Mucosa of stomach (tissue), 1 donor: ENCODE measurements around the gene OR4E1.
"Not testable (repeated sequence)": the region's sequence is repeated elsewhere in the genome, so short reads cannot be mapped to it uniquely, and the experiment has no call there.

Source experiments
- H3K27me3 ChIP-seq: one replicate; pipeline ENCODE4 v1.7.0; 2013; ENCODE audit warnings: mild to moderate bottlenecking, low read length; ENCODE audit not compliant: control insufficient read depth, insufficient read depth
- H3K36me3 ChIP-seq: one replicate; pipeline ENCODE4 v1.7.0; 2013; ENCODE audit warnings: low read length; ENCODE audit not compliant: control insufficient read depth, insufficient read depth
- H3K4me1 ChIP-seq: one replicate; pipeline ENCODE4 v1.7.0; 2013; ENCODE audit warnings: mild to moderate bottlenecking, low read length; ENCODE audit not compliant: control insufficient read depth, insufficient read depth
- H3K4me3 ChIP-seq: one replicate; pipeline ENCODE4 v1.7.0; 2013; ENCODE audit warnings: low read length
- H3K9ac ChIP-seq: one replicate; pipeline ENCODE4 v1.7.0; 2013; ENCODE audit warnings: mild to moderate bottlenecking, low read length, moderate library complexity
- H3K9me3 ChIP-seq: one replicate; pipeline ENCODE4 v1.7.0; 2013; ENCODE audit warnings: mild to moderate bottlenecking, low read length, moderate library complexity; ENCODE audit not compliant: control insufficient read depth
- donor health status: Pancreatic carcinoma.

Gene OR4E1

GRCh38 chr14:21643407-21643806 lies 30.2 kb downstream of the OR4E1 start:
- H3K27me3 ChIP-seq, result no peaks in the 10 kb centered on the region
- no peaks in the 10 kb centered on the region for H3K9me3 ChIP-seq
- no peak overlapping the region for H3K9ac ChIP-seq
- no peaks in the 10 kb centered on the region for H3K4me1 ChIP-seq
- no peaks in the 10 kb centered on the region for H3K36me3 ChIP-seq
- H3K4me3 ChIP-seq, result no peak overlapping the region

- Histone ChIP-seq H3K27me3 (no peaks in the 10 kb centered on the region), H3K9me3 (no peaks in the 10 kb centered on the region), H3K4me1 (no peaks in the 10 kb centered on the region), H3K4me3 (no peak overlapping the region), H3K9ac (no peak overlapping the region), H3K36me3 (no peaks in the 10 kb centered on the region)
Measured at GRCh38 chr14:21642683-21643082, 30.9 kb downstream of the OR4E1 start.

- Histone ChIP-seq H3K4me3 (no peak within 1 kb of the TSS), H3K9ac (no peak within 1 kb of the TSS), H3K9me3 (no peaks in the 10 kb centered on the region), H3K4me1 (no peaks in the 10 kb centered on the region), H3K27me3 (no peaks in the 10 kb centered on the region), H3K36me3 (no peaks in the 10 kb centered on the region)
Measured at GRCh38 chr14:21634840-21635239, 38.8 kb downstream of the OR4E1 start, which contains the start of gene OR10G2. TSS of gene OR10G2 (minus strand) at chr14:21634940. CDS start at chr14:21634842, 98 bp downstream.

DNA sequence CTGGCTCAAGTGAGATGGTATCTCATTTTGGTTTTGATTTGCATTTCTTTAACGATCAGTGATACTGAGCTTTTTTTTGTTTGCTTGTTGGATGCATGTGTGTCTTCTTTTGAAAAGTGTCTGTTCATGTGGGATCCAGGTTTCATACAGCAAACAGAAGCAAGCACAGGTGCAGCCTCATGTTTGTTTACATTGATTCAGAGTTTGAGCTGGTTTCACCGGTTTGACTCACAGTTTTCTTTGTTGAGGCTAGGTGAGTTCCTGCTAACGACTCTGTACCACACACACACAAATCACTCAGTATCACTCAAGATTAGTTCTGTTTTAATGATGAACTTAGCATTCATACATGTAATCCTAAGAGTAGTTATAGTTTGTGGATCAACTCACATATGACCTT lies 42.5 kb downstream of the OR4E1 start:
- Histone ChIP-seq H3K9me3 (no peaks in the 10 kb centered on the region), H3K9ac (no peak overlapping the region), H3K36me3 (no peaks in the 10 kb centered on the region), H3K4me3 (no peak overlapping the region), H3K4me1 (no peaks in the 10 kb centered on the region), H3K27me3 (no peaks in the 10 kb centered on the region)

DNA sequence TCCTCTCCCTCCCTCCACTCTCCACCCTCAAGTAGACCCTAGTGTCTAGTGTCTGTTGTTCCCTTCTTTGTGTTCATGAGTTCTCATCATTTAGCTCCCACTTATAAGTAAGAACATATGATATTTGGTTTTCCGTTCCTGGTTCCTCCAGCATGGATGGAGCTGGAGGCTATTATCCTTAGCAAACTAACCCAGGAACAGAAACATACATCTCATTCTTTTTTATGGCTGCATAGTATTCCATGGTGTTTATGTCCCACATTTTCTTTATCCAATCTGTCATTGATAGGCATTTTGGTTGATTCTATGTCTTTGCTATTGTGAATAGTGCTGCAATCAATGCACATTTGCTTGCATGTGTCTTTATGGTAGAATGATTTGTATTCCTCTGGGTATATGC lies 43.1 kb downstream of the OR4E1 start:
- H3K9me3 ChIP-seq, H3K36me3 ChIP-seq, H3K4me3 ChIP-seq, H3K27me3 ChIP-seq, H3K9ac ChIP-seq, H3K4me1 ChIP-seq: not testable (repeated sequence)

DNA sequence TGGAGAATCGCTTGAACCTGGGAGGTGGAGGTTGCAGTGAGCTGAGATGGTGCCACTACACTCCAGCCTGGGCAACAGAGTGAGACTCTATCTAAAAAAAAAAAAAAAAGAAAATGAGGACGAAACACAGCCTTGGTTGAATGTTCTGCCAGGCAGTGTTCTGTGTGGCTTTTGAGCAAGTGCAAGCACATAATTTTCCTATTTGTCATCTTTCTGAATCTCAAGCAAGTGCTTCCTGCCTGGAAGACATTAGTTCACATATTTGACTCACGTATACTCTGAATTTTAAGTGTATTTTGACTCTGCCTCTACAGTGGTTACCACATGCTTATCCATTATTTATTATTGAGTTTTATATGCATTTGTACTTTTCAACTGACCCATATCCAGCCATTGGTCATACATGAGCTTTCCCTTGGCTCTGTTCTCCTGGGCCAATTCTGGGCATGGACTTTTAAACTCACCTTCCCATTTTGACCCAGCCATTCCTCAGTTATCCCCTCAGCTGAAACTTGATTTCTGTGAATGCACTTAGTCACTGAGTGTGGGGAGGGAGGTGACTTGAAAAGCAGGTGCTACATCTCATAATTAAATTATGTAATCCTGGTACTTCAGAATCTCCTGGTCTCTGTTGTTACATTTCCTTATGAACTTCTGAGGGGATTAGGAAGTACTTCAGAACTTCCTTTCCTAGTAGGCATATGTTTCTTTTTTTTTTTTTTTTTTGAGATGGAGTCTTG lies 47.0 kb downstream of the OR4E1 start:
- no peaks in the 10 kb centered on the region for H3K27me3 ChIP-seq
- no peaks in the 10 kb centered on the region for H3K36me3 ChIP-seq
- no peaks in the 10 kb centered on the region for H3K9me3 ChIP-seq
- no peak overlapping the region for H3K9ac ChIP-seq
- no peak overlapping the region for H3K4me3 ChIP-seq
- no peaks in the 10 kb centered on the region for H3K4me1 ChIP-seq
